Keratinocyte (primary cell): Measurements from ENCODE around the gene TTLL4. TPM values are rescaled to one million over a fixed set of nuclear protein-coding genes. Genes with fewer than 3 reads are reported as not detected.

Experiments used
- DNase-seq: peaks from one replicate; pipeline ENCODE4 v3.0.0-alpha.2; 2011; ENCODE audit warnings: low read depth, missing footprints, low spot score
- FAIRE-seq: peaks from 2 replicates; lab custom pipeline; 2011; peaks lifted over from hg19 to GRCh38; lab: Jason Lieb, UNC
- H2AFZ ChIP-seq: 2 replicates; pipeline ENCODE4 v1.6.0; 2012; ENCODE audit warnings: low read length, control low read depth, inconsistent platforms; ENCODE audit not compliant: control insufficient read depth
- H3K27ac ChIP-seq: 2 replicates; pipeline ENCODE4 v1.5.1; 2011; ENCODE audit warnings: low read length; ENCODE audit not compliant: control insufficient read depth, insufficient read depth
- H3K27me3 ChIP-seq: 3 replicates; pipeline ENCODE4 v1.6.0; 2011; ENCODE audit warnings: low read length; ENCODE audit not compliant: control insufficient read depth, insufficient read depth; ENCODE audit errors: extremely low read depth
- H3K36me3 ChIP-seq, 2 experiments: 2 replicates in 1 of 2; 3 replicates in 1 of 2; pipeline ENCODE4 v1.5.1; 2011; ENCODE audit warnings: low read length in 2 of 2, mild to moderate bottlenecking in 1 of 2; ENCODE audit not compliant: control insufficient read depth in 2 of 2, insufficient read depth in 2 of 2; ENCODE audit errors: extremely low read depth in 1 of 2
- H3K4me1 ChIP-seq: 3 replicates; pipeline ENCODE4 v1.5.1; 2011; ENCODE audit warnings: low read length; ENCODE audit not compliant: control insufficient read depth, insufficient read depth; ENCODE audit errors: extremely low read depth
- H3K4me2 ChIP-seq: 3 replicates; pipeline ENCODE4 v1.6.0; 2011; ENCODE audit warnings: low read depth, low read length; ENCODE audit not compliant: control insufficient read depth, insufficient read depth; ENCODE audit errors: extremely low read depth
- H3K4me3 ChIP-seq, 3 experiments: fragments of 200-600 bp in 1 of 3; sonication (generic) in 1 of 3; 2 replicates in 2 of 3; 3 replicates in 1 of 3; pipeline ENCODE4 v1.5.1; 2011 to 2016; ENCODE audit warnings: low read length in 3 of 3, mild to moderate bottlenecking in 3 of 3, control low read depth in 2 of 3, inconsistent platforms in 1 of 3, low read depth in 1 of 3, mixed read lengths in 1 of 3, mixed run types in 1 of 3, moderate library complexity in 1 of 3; ENCODE audit not compliant: control insufficient read depth in 2 of 3, insufficient read depth in 2 of 3; ENCODE audit errors: extremely low read depth in 1 of 3
- H3K79me2 ChIP-seq: 2 replicates; pipeline ENCODE4 v1.6.0; 2012; ENCODE audit warnings: low read length; ENCODE audit not compliant: control insufficient read depth, insufficient read depth
- H3K9ac ChIP-seq: 3 replicates; pipeline ENCODE4 v1.6.0; 2011; ENCODE audit warnings: low read length; ENCODE audit not compliant: control insufficient read depth, insufficient read depth; ENCODE audit errors: extremely low read depth
- H3K9me1 ChIP-seq: 3 replicates; pipeline ENCODE4 v1.6.0; 2011; ENCODE audit warnings: low read length; ENCODE audit not compliant: control insufficient read depth, insufficient read depth; ENCODE audit errors: extremely low read depth
- H3K9me3 ChIP-seq: 2 replicates; pipeline ENCODE4 v1.5.1; 2012; ENCODE audit warnings: low read depth, low read length; ENCODE audit not compliant: control insufficient read depth
- H4K20me1 ChIP-seq: 3 replicates; pipeline ENCODE4 v1.6.0; 2011; ENCODE audit warnings: low read length; ENCODE audit not compliant: control insufficient read depth, insufficient read depth; ENCODE audit errors: extremely low read depth
- EZH2 ChIP-seq: IDR thresholded peaks from one replicate; pipeline ENCODE4 v1.6.1; 2012; ENCODE audit warnings: inconsistent platforms, mild to moderate bottlenecking, low read length, moderate library complexity
- dilution Hi-C: fragments of 300-500 bp; cut with MboI; formaldehyde crosslinking; loops from one replicate; pipeline ENCODE4 v1.7.0; 2020; ENCODE audit warnings: low sequenced_read_pairs; ENCODE audit not compliant: extremely low pct_ligation_motif_present
- polyA plus RNA-seq, 5 experiments: library from polyadenylated mRNA; depleted of rRNA in 3 of 5; stranded (reverse) in 3 of 5; stranded (forward) in 1 of 5; unstranded in 1 of 5; fragments of >200 nt; gene quantifications; 1 replicate in 1 of 5; 2 replicates in 3 of 5; 3 replicates in 1 of 5; pipeline versions ENCODE4 v1.2.1 to v1.2.3, GENCODE V29; 2011 to 2012; ENCODE audit warnings: missing spikeins in 2 of 5, low read depth in 1 of 5, low replicate concordance in 1 of 5
- TF ChIP-seq, protein P1 (sequence below), 3 experiments: IDR thresholded peaks in 1 of 3; conservative IDR thresholded peaks in 1 of 3; optimal IDR thresholded peaks in 1 of 3; 2 replicates in 2 of 3; 3 replicates in 1 of 3; pipeline versions ENCODE3 to v1.5.1; 2011; ENCODE audit warnings: low read length in 3 of 3, mild to moderate bottlenecking in 3 of 3, moderate library complexity in 2 of 3, control low read depth in 1 of 3, inconsistent platforms in 1 of 3; ENCODE audit not compliant: insufficient read depth in 2 of 3; ENCODE audit errors: extremely low read depth in 1 of 3

TTLL4 gene
- polyA plus RNA-seq, 1 donor (not counting 4 experiments of a cell fraction or from before 2014, with no cell fraction given), result 20.1 TPM

DNA sequence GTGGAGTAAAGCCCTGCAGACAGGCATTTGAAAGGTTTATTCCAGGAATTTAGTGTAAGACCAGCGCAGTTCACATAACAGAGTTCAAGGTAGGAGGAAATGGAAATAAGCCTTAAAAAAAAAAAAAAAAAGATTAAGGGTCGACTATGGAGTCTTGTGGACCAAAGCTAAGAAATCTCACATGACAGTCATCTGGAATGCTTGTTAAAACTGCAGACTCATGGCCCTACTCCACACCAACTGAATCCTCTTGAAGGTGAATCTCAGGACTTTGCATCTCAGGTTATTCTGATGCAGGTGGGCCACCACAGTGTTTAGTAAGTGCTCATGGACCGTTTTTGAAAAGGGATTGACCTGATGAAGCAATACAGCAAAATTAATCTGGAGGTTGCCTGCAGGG lies 8.8 kb downstream of the TTLL4 start:
- Histone ChIP-seq H3K4me3 (no peak overlapping the region), H3K27me3 (no peaks in the 10 kb centered on the region), H3K27ac (no peak overlapping the region), H3K4me1 (peaks cover 13% of the 10 kb centered on the region), H3K9me1 (no peaks in the 10 kb centered on the region), H3K79me2 (peaks cover 85% of the 10 kb centered on the region), H4K20me1 (no peaks in the 10 kb centered on the region), H3K9me3 (no peaks in the 10 kb centered on the region), H3K4me2 (no peak overlapping the region), H3K36me3 (peaks cover 2 to 5% of the 10 kb centered on the region in 2 experiments), H3K9ac (no peak overlapping the region), H2AFZ (no peak overlapping the region)
- no peak for DNase-seq
- FAIRE-seq, result no peak
- dilution Hi-C loops, result no loop called here
- no peak for TF ChIP-seq EZH2
- TF ChIP-seq, protein P1, sequence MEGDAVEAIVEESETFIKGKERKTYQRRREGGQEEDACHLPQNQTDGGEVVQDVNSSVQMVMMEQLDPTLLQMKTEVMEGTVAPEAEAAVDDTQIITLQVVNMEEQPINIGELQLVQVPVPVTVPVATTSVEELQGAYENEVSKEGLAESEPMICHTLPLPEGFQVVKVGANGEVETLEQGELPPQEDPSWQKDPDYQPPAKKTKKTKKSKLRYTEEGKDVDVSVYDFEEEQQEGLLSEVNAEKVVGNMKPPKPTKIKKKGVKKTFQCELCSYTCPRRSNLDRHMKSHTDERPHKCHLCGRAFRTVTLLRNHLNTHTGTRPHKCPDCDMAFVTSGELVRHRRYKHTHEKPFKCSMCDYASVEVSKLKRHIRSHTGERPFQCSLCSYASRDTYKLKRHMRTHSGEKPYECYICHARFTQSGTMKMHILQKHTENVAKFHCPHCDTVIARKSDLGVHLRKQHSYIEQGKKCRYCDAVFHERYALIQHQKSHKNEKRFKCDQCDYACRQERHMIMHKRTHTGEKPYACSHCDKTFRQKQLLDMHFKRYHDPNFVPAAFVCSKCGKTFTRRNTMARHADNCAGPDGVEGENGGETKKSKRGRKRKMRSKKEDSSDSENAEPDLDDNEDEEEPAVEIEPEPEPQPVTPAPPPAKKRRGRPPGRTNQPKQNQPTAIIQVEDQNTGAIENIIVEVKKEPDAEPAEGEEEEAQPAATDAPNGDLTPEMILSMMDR (optimal IDR thresholded peaks at IDR 0.05 in 1 of 3, IDR thresholded peaks at IDR 0.05 in 1 of 3, conservative IDR thresholded peaks at IDR 0.05 in 1 of 3; ENCODE audit: extremely low read depth in 1 of 3, insufficient read depth in 2 of 3, low read length in 3 of 3), result no peak

- no peak for TF ChIP-seq EZH2
- TF ChIP-seq, protein P1 (optimal IDR thresholded peaks at IDR 0.05 in 1 of 3, IDR thresholded peaks at IDR 0.05 in 1 of 3, conservative IDR thresholded peaks at IDR 0.05 in 1 of 3; ENCODE audit: extremely low read depth in 1 of 3, insufficient read depth in 2 of 3, low read length in 3 of 3), result no peak
- no peak for FAIRE-seq
- no peaks in the 10 kb centered on the region for H3K9me3 ChIP-seq
- H4K20me1 ChIP-seq, result no peaks in the 10 kb centered on the region
- no peak overlapping the region for H2AFZ ChIP-seq
- H3K4me3 ChIP-seq, result no peak overlapping the region
- H3K4me2 ChIP-seq, result no peak overlapping the region
- H3K9ac ChIP-seq, result no peak overlapping the region
- peaks cover 13% of the 10 kb centered on the region for H3K4me1 ChIP-seq
- no peak for DNase-seq
- H3K27ac ChIP-seq, result no peak overlapping the region
- dilution Hi-C loops, result no loop called here
- no peaks in the 10 kb centered on the region for H3K9me1 ChIP-seq
- H3K79me2 ChIP-seq, result peaks cover 87% of the 10 kb centered on the region
- no peaks in the 10 kb centered on the region for H3K27me3 ChIP-seq
- H3K36me3 ChIP-seq, result peaks cover 2 to 5% of the 10 kb centered on the region in 2 experiments
Observed at GRCh38 chr2:218720048-218721041, 9.7 kb downstream of the TTLL4 start.
